Measurements from ENCODE around the gene OGDH. TPM values are rescaled to one million over a fixed set of nuclear protein-coding genes. Genes with fewer than 3 reads are reported as not detected.
A peak's percentile ranks its signal among the peaks of the same experiment; 100 is the strongest.

The OGDH gene
- total RNA-seq, 2 experiments from 2014 or later: 78.6 to 85.6 TPM

GRCh38 chr7:44673324-44673723 lies 66.9 kb downstream of the OGDH start:
- no peaks in the 10 kb centered on the region for H3K27me3 Mint-ChIP-seq
- intact Hi-C loops (cut with micrococcal nuclease): no loop called here
- no peak overlapping the region for H3K27ac Mint-ChIP-seq
- H3K4me3 Mint-ChIP-seq: no peak overlapping the region
- peaks cover 26% of the 10 kb centered on the region for H3K36me3 Mint-ChIP-seq (ENCODE audit: low read depth)
- no peaks in the 10 kb centered on the region for H3K9me3 Mint-ChIP-seq
- H3K4me1 Mint-ChIP-seq (ENCODE audit: low read depth): no peaks in the 10 kb centered on the region
- DNase-seq (no peak), ATAC-seq (no peak)
- no peak for TF ChIP-seq CTCF (IDR thresholded peaks at IDR 0.05)
- POLR2A ChIA-PET: no interaction called here
- CTCF ChIA-PET: no interaction called here

GRCh38 chr7:44673771-44674170 lies 67.3 kb downstream of the OGDH start:
- ATAC-seq: no peak
- Mint-ChIP-seq H3K4me1 (ENCODE audit: low read depth) (no peaks in the 10 kb centered on the region), H3K4me3 (no peak overlapping the region), H3K27me3 (no peaks in the 10 kb centered on the region), H3K27ac (no peak overlapping the region), H3K9me3 (no peaks in the 10 kb centered on the region), H3K36me3 (ENCODE audit: low read depth) (peaks cover 24% of the 10 kb centered on the region)
- intact Hi-C loops (cut with micrococcal nuclease): no loop called here
- POLR2A ChIA-PET: no interaction called here
- CTCF ChIA-PET: no interaction called here
- TF ChIP-seq CTCF (IDR thresholded peaks at IDR 0.05): no peak
- DNase-seq: no peak

- intact Hi-C loops (cut with micrococcal nuclease): no loop called here
- Mint-ChIP-seq H3K4me3 (no peak overlapping the region), H3K9me3 (no peaks in the 10 kb centered on the region), H3K27me3 (no peaks in the 10 kb centered on the region), H3K4me1 (ENCODE audit: low read depth) (no peaks in the 10 kb centered on the region), H3K27ac (no peak overlapping the region), H3K36me3 (ENCODE audit: low read depth) (peaks cover 20% of the 10 kb centered on the region)
- no peak for DNase-seq
- TF ChIP-seq CTCF (IDR thresholded peaks at IDR 0.05): no peak
- ChIA-PET CTCF (no interaction called here), POLR2A (no interaction called here)
- no peak for ATAC-seq
These were observed 68.0 kb downstream of the OGDH start for GRCh38 chr7:44674381-44674780.

- CTCF ChIA-PET: no interaction called here
- H3K27ac Mint-ChIP-seq: peak overlapping the region; percentile 17
- no peak for DNase-seq
- no peak overlapping the region for H3K4me3 Mint-ChIP-seq
- H3K4me1 Mint-ChIP-seq (ENCODE audit: low read depth): no peaks in the 10 kb centered on the region
- POLR2A ChIA-PET: no interaction called here
- intact Hi-C loops (cut with micrococcal nuclease): no loop called here
- H3K9me3 Mint-ChIP-seq: no peaks in the 10 kb centered on the region
- ATAC-seq: no peak
- peaks cover 16% of the 10 kb centered on the region for H3K36me3 Mint-ChIP-seq (ENCODE audit: low read depth)
- TF ChIP-seq CTCF (IDR thresholded peaks at IDR 0.05): no peak
- no peaks in the 10 kb centered on the region for H3K27me3 Mint-ChIP-seq
These were observed 70.3 kb downstream of the OGDH start for GRCh38 chr7:44676776-44677175.

- Mint-ChIP-seq H3K4me3 (no peak overlapping the region), H3K27me3 (no peaks in the 10 kb centered on the region), H3K36me3 (ENCODE audit: low read depth) (peaks cover 14% of the 10 kb centered on the region), H3K9me3 (no peaks in the 10 kb centered on the region), H3K4me1 (ENCODE audit: low read depth) (no peaks in the 10 kb centered on the region), H3K27ac (no peak overlapping the region)
- DNase-seq: no peak
- no peak for TF ChIP-seq CTCF (IDR thresholded peaks at IDR 0.05)
- POLR2A ChIA-PET: no interaction called here
- CTCF ChIA-PET: no interaction called here
- intact Hi-C loops (cut with micrococcal nuclease): no loop called here
- ATAC-seq: no peak
These were observed 71.7 kb downstream of the OGDH start for GRCh38 chr7:44678101-44678470.

Data from activated CD8-positive, alpha-beta T cell treated with anti-CD3 and anti-CD28 coated beads for 36 hours (primary cell).